Tibial nerve (tissue), 4 donors: ENCODE measurements around the gene RAI1. TPM values are rescaled to one million over a fixed set of nuclear protein-coding genes. Genes with fewer than 3 reads are reported as not detected.

Experiments
- DNase-seq, 2 donors: peaks; one replicate each; pipeline ENCODE4 v3.0.0-alpha.2; 2019; ENCODE audit warnings: low spot score in 2 of 2
- H3K27ac ChIP-seq, 4 donors: fragments of 200-600 bp; sonication (generic) in 3 of 4; one replicate each; pipeline ENCODE4 v1.5.1; 2017 to 2019; ENCODE audit warnings: mild to moderate bottlenecking in 1 of 4
- H3K27me3 ChIP-seq, 2 donors: fragments of 200-600 bp; sonication (generic) in 1 of 2; one replicate each; pipeline versions ENCODE4 v1.5.1 to v1.6.0; 2017 to 2019
- H3K36me3 ChIP-seq, 3 donors: fragments of 200-600 bp; sonication (generic); one replicate each; pipeline ENCODE4 v1.5.1; 2018 to 2019
- H3K4me1 ChIP-seq, 4 donors: fragments of 200-600 bp; sonication (generic) in 3 of 4; one replicate each; pipeline ENCODE4 v1.5.1; 2017 to 2019
- H3K4me3 ChIP-seq, 4 donors: fragments of 200-600 bp; sonication (generic) in 3 of 4; one replicate each; pipeline ENCODE4 v1.5.1; 2017 to 2019; ENCODE audit warnings: mild to moderate bottlenecking in 1 of 4, moderate library complexity in 1 of 4
- H3K9me3 ChIP-seq, 4 donors: fragments of 200-600 bp; sonication (generic) in 3 of 4; one replicate each; pipeline ENCODE4 v1.5.1; 2017 to 2019
- CTCF ChIP-seq, 5 experiments: fragments of 200-600 bp in 3 of 5; fragments of 450-650 bp in 2 of 5; sonication (generic) in 3 of 5; IDR thresholded peaks; one replicate each; pipeline ENCODE4 v1.5.1; 2016 to 2019; ENCODE audit warnings: antibody characterized with exemption in 5 of 5, mild to moderate bottlenecking in 3 of 5, moderate library complexity in 2 of 5
- EP300 ChIP-seq, 2 donors: sonication (generic); formaldehyde crosslinking; IDR thresholded peaks; one replicate each; pipeline ENCODE4 v1.6.1; 2017; ENCODE audit warnings: antibody characterized with exemption in 2 of 2, mild to moderate bottlenecking in 1 of 2
- POLR2A ChIP-seq, 2 donors: fragments of 450-650 bp; IDR thresholded peaks; one replicate each; pipeline ENCODE4 v1.6.1; 2017; ENCODE audit warnings: antibody characterized with exemption in 2 of 2, mild to moderate bottlenecking in 2 of 2, moderate library complexity in 2 of 2
- WGBS, 2 donors: methylation state at CpG; one replicate each; pipeline ENCODE4 v1.1.5; 2018; 5-methylcytosine and 5-hydroxymethylcytosine counted together
- total RNA-seq, 4 donors: library from RNA; depleted of rRNA; stranded (reverse); fragments of >200 nt; gene quantifications; one replicate each; pipeline ENCODE4 v1.1.0, GENCODE V29; 2016

Gene RAI1
- total RNA-seq, 4 donors from 2014 or later = 32.9 to 52.7 (median 45.9) TPM

DNA sequence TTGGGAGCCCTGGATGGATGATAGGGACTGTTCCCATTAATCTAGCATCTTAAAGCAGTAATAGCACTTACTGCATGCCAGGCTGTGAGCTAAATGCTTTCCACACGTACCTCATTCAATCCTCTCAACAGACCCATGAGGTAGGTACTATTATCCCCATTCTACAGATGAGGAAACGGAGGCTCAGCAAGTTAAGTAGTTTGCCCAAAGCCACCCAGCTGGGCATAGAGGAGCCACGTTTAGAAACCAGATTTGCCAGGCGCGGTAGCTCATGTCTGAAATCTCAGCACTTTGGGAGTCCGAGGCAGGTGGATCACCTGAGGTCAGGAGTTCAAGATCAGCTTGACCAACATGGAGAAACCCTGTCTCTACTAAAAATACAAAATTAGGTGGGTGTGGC, 2.0 kb upstream of the RAI1 start:
- Histone ChIP-seq H3K4me3 (no peak overlapping the region), H3K4me1 (peaks cover 0 to 19% (median 7%) of the 10 kb centered on the region in 4 donors), H3K36me3 (no peaks in the 10 kb centered on the region), H3K27ac (no peak overlapping the region), H3K9me3 (no peaks in the 10 kb centered on the region), H3K27me3 (no peaks in the 10 kb centered on the region)
- no peak for DNase-seq
- no peak for TF ChIP-seq EP300 (IDR thresholded peaks at IDR 0.05)
- no peak for TF ChIP-seq CTCF (IDR thresholded peaks at IDR 0.05)
- no peak for TF ChIP-seq POLR2A (IDR thresholded peaks at IDR 0.05)
- WGBS, 2 donors = 96 to 97% methylated on average over 6 of the region's 6 CpGs

DNA sequence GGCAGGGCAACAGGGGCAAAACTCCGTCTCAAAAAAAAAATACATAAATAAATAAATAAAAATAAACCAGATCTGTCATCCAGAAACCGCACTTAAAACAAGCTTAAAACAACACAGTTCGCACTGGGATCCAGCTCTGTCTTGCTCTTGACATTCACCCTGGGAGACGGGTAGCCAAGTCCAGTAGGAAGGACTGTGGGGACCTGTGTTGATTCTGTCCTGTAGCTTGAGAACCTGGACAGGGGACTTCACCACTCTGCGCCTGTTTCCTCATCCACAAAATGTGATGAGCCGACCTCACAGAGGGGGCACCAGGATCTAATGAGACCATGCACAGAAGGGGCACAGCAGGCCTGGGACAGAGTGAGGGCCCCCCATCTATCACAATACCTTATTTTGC, 1.5 kb upstream of the RAI1 start:
- H3K9me3 ChIP-seq = no peaks in the 10 kb centered on the region
- TF ChIP-seq CTCF (IDR thresholded peaks at IDR 0.05) (no peak), EP300 (IDR thresholded peaks at IDR 0.05) (no peak), POLR2A (IDR thresholded peaks at IDR 0.05) (no peak)
- no peak for DNase-seq
- no peak overlapping the region for H3K27ac ChIP-seq
- no peak overlapping the region for H3K4me3 ChIP-seq
- H3K36me3 ChIP-seq = no peaks in the 10 kb centered on the region
- 82 to 90% methylated on average over 6 of the region's 6 CpGs for WGBS, 2 donors
- no peaks in the 10 kb centered on the region for H3K27me3 ChIP-seq
- peaks cover 0 to 24% (median 10%) of the 10 kb centered on the region in 4 donors for H3K4me1 ChIP-seq

GRCh38 chr17:17680477-17681186, 626 bp upstream of the RAI1 start:
- Histone ChIP-seq H3K36me3 (no peaks in the 10 kb centered on the region), H3K27ac (peak overlapping the region in 2 of 4 donors; percentile 31 to 91), H3K4me1 (peaks cover 0 to 33% (median 19%) of the 10 kb centered on the region in 4 donors), H3K27me3 (no peaks in the 10 kb centered on the region), H3K9me3 (no peaks in the 10 kb centered on the region), H3K4me3 (peak overlapping the region in 1 of 4 donors; percentile 82)
- DNase-seq = no peak
- no peak for TF ChIP-seq POLR2A (IDR thresholded peaks at IDR 0.05)
- no peak for TF ChIP-seq EP300 (IDR thresholded peaks at IDR 0.05)
- no peak for TF ChIP-seq CTCF (IDR thresholded peaks at IDR 0.05)
- WGBS, 2 donors = 56 to 58% methylated on average over 12 of the region's 12 CpGs

- H3K4me3 ChIP-seq = peak overlapping the region; percentile 58 to 91 (median 84)
- H3K9me3 ChIP-seq = no peaks in the 10 kb centered on the region
- H3K27me3 ChIP-seq = no peaks in the 10 kb centered on the region
- WGBS, 2 donors = 1% methylated on average over 21 of the region's 68 CpGs; no CpG with 5 or more reads in 1 of the 2 donors
- no peaks in the 10 kb centered on the region for H3K36me3 ChIP-seq
- peak overlapping the region; percentile 60 to 97 (median 92) for H3K27ac ChIP-seq
- peaks cover 0 to 45% (median 24%) of the 10 kb centered on the region in 4 donors for H3K4me1 ChIP-seq
- no peak for DNase-seq
- TF ChIP-seq CTCF (IDR thresholded peaks at IDR 0.05) (peak in 1 of 5 experiments; percentile 6), POLR2A (IDR thresholded peaks at IDR 0.05) (no peak), EP300 (IDR thresholded peaks at IDR 0.05) (no peak)
Observed at GRCh38 chr17:17681744-17682292, 560 bp downstream of the RAI1 start.

DNA sequence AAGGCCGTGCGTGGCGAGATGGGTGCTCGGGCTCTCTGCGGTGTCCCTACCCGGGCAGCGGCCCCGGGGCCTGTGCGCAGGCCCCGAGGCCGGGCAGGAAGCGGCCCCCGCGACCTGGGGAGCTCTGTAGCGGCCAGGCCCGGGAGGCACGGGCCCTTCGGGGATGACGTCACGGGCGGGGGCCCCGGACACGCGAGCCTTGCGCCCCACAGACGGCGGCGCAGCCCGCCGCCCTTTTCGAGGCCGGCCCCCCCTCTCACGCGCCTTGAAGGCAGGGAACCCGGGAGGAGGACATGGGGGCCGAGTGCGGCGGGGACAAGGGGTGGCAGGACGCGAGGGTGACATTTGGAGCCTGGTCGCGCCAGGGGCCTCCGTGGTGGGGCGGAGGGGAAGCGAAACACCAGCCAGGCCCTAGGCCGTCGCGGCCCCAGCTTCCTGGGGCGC, 1.1 kb downstream of the RAI1 start:
- H3K27me3 ChIP-seq = no peaks in the 10 kb centered on the region
- no peaks in the 10 kb centered on the region for H3K36me3 ChIP-seq
- H3K27ac ChIP-seq = peak overlapping the region; percentile 60 to 97 (median 92)
- peaks cover 0 to 50% (median 24%) of the 10 kb centered on the region in 4 donors for H3K4me1 ChIP-seq
- TF ChIP-seq CTCF (IDR thresholded peaks at IDR 0.05) (no peak), EP300 (IDR thresholded peaks at IDR 0.05) (peak in 1 of 2 donors; percentile 27)
- H3K9me3 ChIP-seq = no peaks in the 10 kb centered on the region
- DNase-seq = no peak
- H3K4me3 ChIP-seq = peak overlapping the region; percentile 58 to 91 (median 84)
- WGBS, 2 donors = 0% methylated on average over 34 to 47 of the region's 49 CpGs
